ENCODE measurements around the gene MATCAP1.

GRCh38 chr16:67147437-67148140 is 36.2 kb downstream of the MATCAP1 start:
- TF ChIP-seq NFIC (IDR thresholded peaks at IDR 0.05) (no peak), RAD21 (IDR thresholded peaks at IDR 0.05; ENCODE audit: low read depth) (no peak)

Measured in Ishikawa (cell line).